ENCODE measurements around the gene PRELP.

GRCh38 chr1:203499643-203500278 is 24.2 kb downstream of the PRELP start:
- TF ChIP-seq, protein P1, sequence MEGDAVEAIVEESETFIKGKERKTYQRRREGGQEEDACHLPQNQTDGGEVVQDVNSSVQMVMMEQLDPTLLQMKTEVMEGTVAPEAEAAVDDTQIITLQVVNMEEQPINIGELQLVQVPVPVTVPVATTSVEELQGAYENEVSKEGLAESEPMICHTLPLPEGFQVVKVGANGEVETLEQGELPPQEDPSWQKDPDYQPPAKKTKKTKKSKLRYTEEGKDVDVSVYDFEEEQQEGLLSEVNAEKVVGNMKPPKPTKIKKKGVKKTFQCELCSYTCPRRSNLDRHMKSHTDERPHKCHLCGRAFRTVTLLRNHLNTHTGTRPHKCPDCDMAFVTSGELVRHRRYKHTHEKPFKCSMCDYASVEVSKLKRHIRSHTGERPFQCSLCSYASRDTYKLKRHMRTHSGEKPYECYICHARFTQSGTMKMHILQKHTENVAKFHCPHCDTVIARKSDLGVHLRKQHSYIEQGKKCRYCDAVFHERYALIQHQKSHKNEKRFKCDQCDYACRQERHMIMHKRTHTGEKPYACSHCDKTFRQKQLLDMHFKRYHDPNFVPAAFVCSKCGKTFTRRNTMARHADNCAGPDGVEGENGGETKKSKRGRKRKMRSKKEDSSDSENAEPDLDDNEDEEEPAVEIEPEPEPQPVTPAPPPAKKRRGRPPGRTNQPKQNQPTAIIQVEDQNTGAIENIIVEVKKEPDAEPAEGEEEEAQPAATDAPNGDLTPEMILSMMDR (IDR thresholded peaks at IDR 0.05) = no peak
- TF ChIP-seq EZH2 (IDR thresholded peaks at IDR 0.05; ENCODE audit: borderline replicate concordance, insufficient read depth, low read depth, low read length, poor library complexity, severe bottlenecking) = no peak

Data from B cell (primary cell).